KOPT-K1 (cell line): Measurements from ENCODE around the gene COX7A2L.
"Not testable (repeated sequence)": the region's sequence is repeated elsewhere in the genome, so short reads cannot be mapped to it uniquely, and the experiment has no call there.

Source experiments
- H3K27ac ChIP-seq: fragments of 200-600 bp; sonication (generic); 2 replicates; pipeline ENCODE4 v1.5.1; 2016; ENCODE audit warnings: antibody characterized with exemption, mild to moderate bottlenecking, low read depth, low read length; ENCODE audit not compliant: poor library complexity, severe bottlenecking
- H3K36me3 ChIP-seq: fragments of 200-600 bp; sonication (generic); 2 replicates; pipeline ENCODE4 v1.5.1; 2017; ENCODE audit warnings: antibody characterized with exemption, mild to moderate bottlenecking, low read length, moderate library complexity; ENCODE audit not compliant: insufficient read depth
- H3K9me3 ChIP-seq: fragments of 200-600 bp; sonication (generic); 2 replicates; pipeline ENCODE4 v1.5.1; 2017; ENCODE audit warnings: antibody characterized with exemption, low read length, mild to moderate bottlenecking; ENCODE audit not compliant: insufficient read depth, poor library complexity, severe bottlenecking

The COX7A2L gene

DNA sequence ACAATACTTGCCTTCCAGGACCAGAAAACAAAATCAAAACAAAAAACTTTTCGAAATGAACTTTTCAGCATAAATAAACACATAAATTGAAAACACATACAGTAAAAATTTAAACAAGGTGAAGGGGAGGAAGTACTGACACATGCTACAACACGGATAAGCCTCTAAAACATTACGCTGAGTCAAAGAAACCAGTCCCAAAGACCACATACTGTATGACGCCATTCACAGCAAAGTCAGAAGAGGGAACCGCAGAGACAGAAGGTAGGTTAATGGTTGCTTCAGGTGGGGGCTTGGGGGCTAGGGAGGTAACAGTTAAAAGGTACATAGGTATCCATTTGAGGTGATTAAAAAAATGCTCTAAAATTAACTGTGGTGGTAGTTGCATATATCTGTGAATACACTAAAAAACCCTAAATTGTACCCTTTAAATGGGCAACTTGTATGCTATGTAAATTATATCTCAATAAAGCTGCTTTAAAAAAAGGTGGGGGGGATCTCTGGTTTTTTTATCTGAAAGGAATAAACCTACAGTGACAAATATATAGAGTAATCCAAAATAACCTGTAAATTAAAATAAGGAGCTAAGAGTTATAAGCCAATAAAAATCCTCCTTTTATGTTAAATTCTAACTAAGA is 7.1 kb downstream of the COX7A2L start:
- H3K9me3 ChIP-seq: no peaks in the 10 kb centered on the region
- peaks cover 52% of the 10 kb centered on the region for H3K36me3 ChIP-seq
- no peak overlapping the region for H3K27ac ChIP-seq

DNA sequence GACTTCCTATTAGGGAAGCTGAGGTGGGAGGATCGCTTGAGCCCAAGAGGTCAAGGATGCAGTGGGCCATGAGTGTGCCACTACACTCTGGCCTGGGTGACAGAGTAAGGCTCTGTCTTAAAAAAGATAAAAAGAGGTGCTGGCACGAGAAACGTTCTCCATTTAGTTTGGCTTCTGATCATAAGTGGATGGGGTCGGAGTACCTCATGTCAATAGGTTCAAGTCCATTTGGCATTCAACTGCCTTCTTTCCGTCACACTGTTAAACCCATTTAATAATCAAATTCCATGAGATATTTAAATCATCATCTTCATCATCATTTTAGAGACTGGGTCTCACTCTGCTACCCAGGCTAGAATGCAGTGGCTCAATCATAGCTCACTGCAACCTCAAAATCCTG is 9.2 kb downstream of the COX7A2L start:
- Histone ChIP-seq H3K9me3 (no peaks in the 10 kb centered on the region), H3K27ac (no peak overlapping the region), H3K36me3 (peaks cover 63% of the 10 kb centered on the region)

DNA sequence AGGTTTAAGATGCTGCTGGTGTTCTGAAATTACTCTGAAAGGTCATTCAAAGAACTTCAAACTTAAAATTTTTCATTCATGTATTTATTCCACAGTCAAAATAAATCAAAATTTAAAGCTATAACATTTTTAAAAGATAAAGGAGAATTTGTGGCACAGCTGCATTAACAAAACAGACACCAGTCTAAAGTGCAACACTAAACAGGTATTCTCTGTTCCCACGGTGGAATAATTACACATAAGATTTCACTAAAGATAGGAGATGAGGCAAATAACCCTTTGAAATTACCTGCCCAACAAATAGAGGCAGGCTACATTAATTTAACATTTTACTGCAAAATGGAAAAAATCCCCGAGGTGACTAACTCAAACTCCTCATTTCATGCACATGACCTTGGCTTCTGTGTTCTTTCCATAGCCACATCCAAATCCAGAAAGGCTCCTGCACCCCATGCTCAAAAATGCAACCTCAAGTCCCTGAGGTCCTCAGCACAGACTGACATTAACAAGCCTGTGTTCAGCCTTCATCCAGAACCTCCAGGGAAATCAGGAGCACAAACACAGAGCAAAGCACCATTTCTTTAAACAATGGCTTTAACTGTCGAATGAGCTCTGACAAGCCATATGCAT is 10.5 kb downstream of the COX7A2L start:
- Histone ChIP-seq H3K36me3 (peaks cover 65% of the 10 kb centered on the region), H3K9me3 (no peaks in the 10 kb centered on the region), H3K27ac (no peak overlapping the region)

GRCh38 chr2:42348113-42348805 is 12.8 kb downstream of the COX7A2L start:
- no peaks in the 10 kb centered on the region for H3K9me3 ChIP-seq
- no peak overlapping the region for H3K27ac ChIP-seq
- H3K36me3 ChIP-seq: peaks cover 82% of the 10 kb centered on the region

GRCh38 chr2:42347518-42347917 is 13.5 kb downstream of the COX7A2L start:
- H3K36me3 ChIP-seq: peaks cover 75% of the 10 kb centered on the region
- not testable (repeated sequence) for H3K9me3 ChIP-seq

DNA sequence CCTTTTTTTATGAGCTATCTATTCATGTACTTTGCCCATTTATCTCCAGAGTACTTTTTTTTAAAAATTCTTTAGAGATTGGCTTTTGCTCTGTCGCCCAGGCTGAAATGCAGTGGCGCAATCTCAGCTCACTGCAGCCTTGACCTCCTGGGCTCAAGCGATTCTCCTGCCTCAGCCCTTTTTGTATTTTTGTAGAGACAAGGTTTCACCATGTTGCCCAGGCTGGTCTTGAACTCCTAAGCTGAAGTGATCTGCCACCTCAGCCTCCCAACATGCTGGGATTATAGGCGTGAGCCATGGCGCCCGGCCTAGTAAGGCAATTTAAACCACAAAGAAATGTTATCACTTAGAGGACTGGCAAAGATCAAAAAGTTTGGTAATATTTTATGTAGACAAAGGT is 14.2 kb downstream of the COX7A2L start:
- not testable (repeated sequence) for H3K27ac ChIP-seq, H3K9me3 ChIP-seq
- peaks cover 68% of the 10 kb centered on the region for H3K36me3 ChIP-seq

More at GRCh38 chr2:42347518-42347917, 13.5 kb downstream of the COX7A2L start:
- H3K27ac ChIP-seq: not testable (repeated sequence)

DNA sequence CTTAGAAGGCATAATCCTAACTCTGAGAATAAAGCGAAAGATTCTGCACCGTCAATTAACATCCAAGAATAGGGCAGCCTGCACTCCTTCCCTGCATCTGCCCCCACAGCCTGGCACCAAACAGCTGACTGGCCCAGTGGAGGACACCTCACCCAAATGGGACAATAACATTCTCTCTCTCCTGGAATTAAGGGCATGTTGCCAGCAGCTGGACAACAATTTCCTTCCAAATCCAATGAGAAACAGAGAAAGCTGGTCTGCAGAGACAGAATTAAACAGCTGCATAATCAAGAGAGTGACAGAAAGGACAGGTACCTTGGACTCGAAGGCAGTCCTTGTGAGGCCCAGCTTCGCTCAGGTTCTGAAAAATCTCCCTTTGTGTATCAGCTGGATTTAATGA is 15.0 kb downstream of the COX7A2L start:
- peaks cover 61% of the 10 kb centered on the region for H3K36me3 ChIP-seq
- no peak overlapping the region for H3K27ac ChIP-seq
- H3K9me3 ChIP-seq: no peaks in the 10 kb centered on the region

DNA sequence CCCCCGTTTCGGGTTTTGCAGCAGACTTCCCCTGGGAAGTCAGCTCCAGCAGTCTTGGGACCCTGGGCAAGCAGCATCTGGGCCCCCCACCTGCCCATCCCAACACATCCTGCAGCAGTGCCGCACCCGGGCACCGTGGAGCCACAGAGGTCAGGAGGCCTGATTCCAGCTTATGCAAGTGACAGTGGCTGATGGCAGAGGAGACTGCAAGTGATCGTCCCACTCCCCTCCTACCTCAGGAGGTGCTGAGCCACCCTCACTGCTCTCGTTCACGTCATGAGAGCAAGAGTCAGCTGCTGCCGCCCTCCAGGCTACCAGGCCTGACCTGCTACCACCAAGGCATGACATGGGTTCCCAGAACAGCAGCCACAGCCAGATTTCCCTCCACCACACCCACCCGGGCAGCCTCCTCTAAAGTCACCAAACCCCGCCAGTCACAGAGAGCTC is 18.2 kb downstream of the COX7A2L start:
- no peaks in the 10 kb centered on the region for H3K9me3 ChIP-seq
- H3K27ac ChIP-seq: peak overlapping the region; percentile 70
- peaks cover 58% of the 10 kb centered on the region for H3K36me3 ChIP-seq

GRCh38 chr2:42342061-42342794 is 18.8 kb downstream of the COX7A2L start:
- peaks cover 59% of the 10 kb centered on the region for H3K36me3 ChIP-seq
- peak overlapping the region; percentile 70 for H3K27ac ChIP-seq
- no peaks in the 10 kb centered on the region for H3K9me3 ChIP-seq

DNA sequence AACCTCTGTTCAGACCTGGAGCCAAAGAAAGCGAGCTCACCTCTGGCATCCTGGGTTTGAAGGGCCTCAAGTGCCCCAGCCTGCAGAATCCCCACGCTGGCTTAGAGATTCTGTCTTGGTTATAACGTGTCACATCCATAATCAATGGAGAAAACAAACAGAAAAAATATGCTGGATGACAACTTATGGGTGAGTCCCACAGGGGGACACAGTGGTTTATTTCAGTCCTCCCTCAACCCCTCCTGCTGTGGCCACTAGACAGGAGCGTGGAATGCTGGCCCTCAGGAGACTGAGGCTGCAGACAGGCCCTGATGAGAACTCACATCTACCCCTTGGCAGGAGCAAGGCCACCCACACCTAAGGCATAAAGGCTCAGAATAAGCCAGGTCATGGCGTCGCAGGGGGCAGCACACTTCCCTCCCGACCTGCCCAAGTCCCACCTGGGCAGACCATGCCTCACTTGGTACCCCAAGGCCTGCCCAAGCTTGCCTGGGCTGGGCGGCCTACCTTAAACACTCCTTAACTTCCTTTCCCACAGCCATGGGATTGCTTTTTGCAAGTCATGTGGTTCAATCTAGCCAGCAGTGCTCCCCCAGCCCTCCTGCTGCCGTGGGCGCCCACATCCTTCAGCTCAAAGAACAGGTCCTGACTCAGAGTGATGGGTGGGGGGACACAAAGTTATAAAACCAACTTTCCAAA is 19.9 kb downstream of the COX7A2L start:
- no peaks in the 10 kb centered on the region for H3K9me3 ChIP-seq
- H3K27ac ChIP-seq: peak overlapping the region; percentile 70
- H3K36me3 ChIP-seq: peaks cover 61% of the 10 kb centered on the region

DNA sequence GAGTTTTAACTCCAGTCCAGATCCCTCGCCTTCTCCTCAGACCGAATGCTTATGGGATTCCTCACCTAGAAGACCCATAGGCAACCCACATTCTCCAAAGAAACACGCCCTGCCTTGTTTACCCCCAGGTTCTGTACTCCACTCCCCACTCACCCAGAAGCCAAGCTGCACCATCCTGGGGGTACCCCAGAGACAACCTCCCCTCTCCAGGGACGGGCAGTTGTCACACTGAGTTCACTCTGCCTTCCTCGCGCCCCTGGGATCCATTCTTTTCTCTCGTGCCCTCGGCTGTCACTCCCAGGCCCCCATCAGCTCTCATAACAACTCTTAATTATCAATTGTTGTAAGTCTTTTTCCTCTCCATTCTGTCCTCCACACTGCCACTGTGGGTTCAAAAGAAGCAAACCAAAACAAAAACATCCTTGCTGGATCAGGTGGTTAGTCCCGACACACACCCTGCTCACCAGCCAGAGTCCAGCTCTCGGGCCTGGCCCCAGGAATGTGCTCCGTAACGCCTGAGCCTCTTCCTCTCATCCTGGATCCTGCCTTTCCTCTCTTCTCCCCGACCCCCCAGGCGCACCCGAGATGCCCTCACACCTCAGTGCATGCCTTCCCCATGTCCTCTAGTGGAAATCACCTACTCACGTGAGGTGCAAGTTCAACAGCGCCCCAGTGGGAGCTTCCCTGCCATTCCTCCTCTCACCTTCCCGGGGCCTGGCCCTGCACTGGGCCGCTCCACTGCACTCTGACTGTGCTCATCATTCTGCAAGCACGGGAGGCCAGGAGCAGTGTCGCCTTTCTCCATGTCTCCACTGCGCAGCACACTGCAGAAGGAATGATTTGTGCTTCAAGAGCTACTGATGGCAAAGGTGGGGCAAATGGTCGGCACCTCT is 20.7 kb downstream of the COX7A2L start:
- Histone ChIP-seq H3K36me3 (peaks cover 60% of the 10 kb centered on the region), H3K9me3 (no peaks in the 10 kb centered on the region), H3K27ac (peak overlapping the region; percentile 70)

DNA sequence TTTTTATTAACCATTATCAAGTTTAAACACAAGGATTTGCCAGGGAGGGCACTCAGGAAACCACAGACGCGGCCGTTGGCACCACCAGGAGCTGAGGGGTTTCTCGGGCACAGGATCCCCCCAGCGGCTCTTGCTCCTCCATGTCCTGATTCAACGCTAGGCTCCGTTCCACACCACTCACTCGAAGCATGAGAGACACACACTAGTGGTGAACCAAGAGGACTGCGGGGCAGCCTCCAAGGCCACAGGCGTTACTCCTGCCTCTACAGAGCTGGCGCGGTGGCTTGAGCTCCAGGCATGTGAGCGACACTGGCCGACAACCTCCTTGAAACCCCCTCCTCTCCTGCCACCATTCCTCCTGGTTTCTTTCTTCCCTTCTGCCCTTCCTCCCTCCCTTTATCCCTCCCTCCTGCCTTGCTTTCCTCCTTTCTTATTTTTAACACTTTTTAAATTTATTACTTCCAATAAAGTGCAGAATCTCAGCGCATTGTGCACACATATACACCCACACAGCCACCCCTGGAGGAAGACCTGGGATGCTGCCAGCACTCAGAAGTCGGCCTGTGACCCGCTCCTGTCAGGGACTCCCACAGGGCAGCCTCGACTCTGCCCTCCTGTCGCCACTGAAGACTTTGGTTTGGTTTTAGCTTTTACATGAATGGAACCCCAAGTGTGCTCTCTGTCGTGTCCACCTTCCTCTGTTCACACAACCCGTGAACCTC is 21.7 kb downstream of the COX7A2L start:
- Histone ChIP-seq H3K27ac (no peak overlapping the region), H3K36me3 (peaks cover 57% of the 10 kb centered on the region), H3K9me3 (no peaks in the 10 kb centered on the region)

GRCh38 chr2:42338567-42339190 is 22.3 kb downstream of the COX7A2L start:
- Histone ChIP-seq H3K36me3 (peaks cover 60% of the 10 kb centered on the region), H3K27ac (no peak overlapping the region), H3K9me3 (no peaks in the 10 kb centered on the region)
